HuH-7.5 (cell line): ENCODE results near the gene CACHD1.

ENCODE experiments used
- DNase-seq: peaks from one replicate; pipeline ENCODE4 v3.0.0; 2011; ENCODE audit warnings: low spot score

Gene CACHD1

GRCh38 chr1:64523413-64524337 lies 53.7 kb downstream of the CACHD1 start:
- no peak for DNase-seq

- DNase-seq, result no peak
Observed at GRCh38 chr1:64524614-64525013, 54.7 kb downstream of the CACHD1 start.

- no peak for DNase-seq
Observed at GRCh38 chr1:64525116-64525686, 55.3 kb downstream of the CACHD1 start.

GRCh38 chr1:64526312-64526711 lies 56.4 kb downstream of the CACHD1 start:
- DNase-seq, result no peak

GRCh38 chr1:64527165-64527564 lies 57.2 kb downstream of the CACHD1 start:
- DNase-seq, result no peak

GRCh38 chr1:64527786-64528185 lies 57.9 kb downstream of the CACHD1 start:
- no peak for DNase-seq

- DNase-seq, result no peak
Observed at GRCh38 chr1:64530969-64531692, 61.2 kb downstream of the CACHD1 start.

GRCh38 chr1:64532646-64533045 lies 62.7 kb downstream of the CACHD1 start:
- no peak for DNase-seq

- DNase-seq, result no peak
Observed at GRCh38 chr1:64535938-64536835, 66.3 kb downstream of the CACHD1 start.

GRCh38 chr1:64536836-64537490 lies 67.0 kb downstream of the CACHD1 start:
- peak; percentile 7 for DNase-seq

GRCh38 chr1:64537942-64538341 lies 68.0 kb downstream of the CACHD1 start:
- no peak for DNase-seq

GRCh38 chr1:64538389-64538788 lies 68.5 kb downstream of the CACHD1 start:
- DNase-seq, result no peak

- no peak for DNase-seq
Observed at GRCh38 chr1:64539289-64539688, 69.4 kb downstream of the CACHD1 start.

- DNase-seq, result no peak
Observed at GRCh38 chr1:64539781-64540218, 69.9 kb downstream of the CACHD1 start.

- DNase-seq, result no peak
Observed at GRCh38 chr1:64540265-64540791, 70.4 kb downstream of the CACHD1 start.

GRCh38 chr1:64542118-64542517 lies 72.2 kb downstream of the CACHD1 start:
- DNase-seq, result no peak

- DNase-seq, result no peak
Observed at GRCh38 chr1:64543831-64544230, 73.9 kb downstream of the CACHD1 start.

GRCh38 chr1:64545118-64545843 lies 75.4 kb downstream of the CACHD1 start:
- no peak for DNase-seq

GRCh38 chr1:64546013-64546412 lies 76.1 kb downstream of the CACHD1 start:
- no peak for DNase-seq
